Hypothalamus (tissue), 51 donors: Measurements from ENCODE around the gene PDZD11.
"Not testable (repeated sequence)": the region's sequence is repeated elsewhere in the genome, so short reads cannot be mapped to it uniquely, and the experiment has no call there.

Experiments used
- DNase-seq, 51 donors: peaks; one replicate each; lab custom pipeline; 2025; lab: John Stamatoyannopoulos, UW

Gene PDZD11

DNA sequence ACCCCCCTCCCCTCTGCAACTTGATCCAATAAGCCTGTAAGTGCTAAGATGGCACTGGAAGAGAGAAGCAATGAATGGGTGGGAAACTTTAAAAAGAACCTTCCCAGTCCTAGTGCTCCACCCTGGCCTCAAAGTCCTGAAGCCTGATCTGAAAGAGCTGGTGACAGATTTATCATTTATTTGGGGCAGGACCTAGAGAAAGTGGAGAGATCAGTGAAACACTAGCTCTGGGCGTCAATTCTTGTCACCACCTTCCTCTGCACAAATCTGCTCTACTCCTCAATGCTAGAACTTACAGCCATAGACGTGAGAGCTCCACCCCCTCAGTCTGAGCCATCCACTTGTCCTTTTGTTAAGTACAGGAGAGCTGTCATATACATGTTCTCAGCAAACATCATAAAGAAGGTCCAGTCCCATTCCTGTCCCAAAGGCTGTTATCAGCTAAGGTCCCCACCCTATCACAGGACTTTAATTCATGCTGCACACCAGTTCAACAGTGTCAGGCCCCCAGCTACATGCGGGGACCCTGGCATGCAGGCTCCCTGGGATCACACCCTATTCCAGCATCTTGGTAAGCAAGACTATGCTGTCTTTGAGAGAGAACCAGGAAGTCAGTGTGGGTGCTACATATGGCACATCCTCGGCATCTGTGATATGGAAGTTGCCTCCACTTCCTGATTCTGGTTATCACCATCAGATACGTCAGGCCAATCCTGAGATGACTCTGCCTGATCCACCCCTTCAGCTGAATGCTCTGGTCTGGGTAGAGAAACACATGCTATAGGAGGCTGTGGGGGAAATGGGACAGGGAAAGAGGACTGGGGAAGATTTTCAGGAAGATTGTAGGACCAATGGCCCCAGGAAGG, 32.1 kb downstream of the PDZD11 start:
- no peak for DNase-seq

DNA sequence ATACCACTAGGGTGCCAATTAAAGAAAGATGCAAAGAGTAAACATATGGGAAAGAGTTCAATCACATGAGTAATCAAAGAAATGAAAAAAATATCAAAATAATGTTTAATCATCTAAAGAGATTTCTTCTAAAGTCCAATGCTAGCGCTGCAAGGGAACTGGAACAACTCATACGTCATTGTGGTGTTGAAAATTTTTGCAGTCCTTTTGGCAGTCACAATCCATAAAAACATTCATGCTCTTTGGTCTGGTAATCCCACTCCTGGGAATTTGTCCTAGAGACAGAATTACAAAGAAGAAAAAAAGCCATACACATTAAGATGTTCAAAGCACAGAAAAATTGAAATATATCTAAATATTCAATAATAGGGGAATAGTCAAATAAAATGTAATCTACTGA, 34.3 kb downstream of the PDZD11 start:
- no peak for DNase-seq

DNA sequence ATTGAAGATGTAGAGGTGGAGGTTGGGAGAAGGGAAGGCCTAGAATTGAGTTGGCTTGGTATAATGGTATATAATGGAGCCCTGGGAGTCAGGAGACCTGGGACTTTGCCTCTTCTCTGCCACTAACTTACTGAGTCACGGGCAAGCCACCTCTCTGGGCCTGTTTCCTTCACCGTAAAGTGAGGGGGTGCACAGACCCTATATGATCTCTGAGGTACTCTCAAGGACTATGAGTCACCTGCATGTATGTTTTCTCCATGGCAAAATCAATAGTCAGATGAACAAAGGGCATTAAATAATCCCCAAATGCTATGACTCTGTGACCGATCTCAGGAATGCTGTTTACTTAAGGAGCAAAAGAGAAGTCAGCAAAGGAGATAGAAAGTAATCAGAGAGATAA, 34.8 kb downstream of the PDZD11 start:
- no peak for DNase-seq

DNA sequence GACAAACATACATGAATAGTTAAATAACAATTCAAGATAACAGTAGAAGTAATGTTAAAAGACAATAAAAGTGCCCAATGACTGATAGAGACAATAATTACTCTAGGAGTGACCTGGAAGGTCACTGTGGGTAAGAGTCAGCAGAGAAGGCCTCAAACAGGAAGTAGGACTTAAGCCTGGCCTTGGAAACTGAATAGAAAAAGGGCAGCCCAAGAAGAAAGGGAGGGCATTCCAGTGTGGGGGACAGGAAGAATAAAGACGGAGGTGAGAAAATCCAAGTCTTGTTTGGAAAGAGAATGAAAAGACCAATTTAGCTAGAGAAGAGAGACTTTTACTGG, 35.7 kb downstream of the PDZD11 start:
- DNase-seq = no peak

DNA sequence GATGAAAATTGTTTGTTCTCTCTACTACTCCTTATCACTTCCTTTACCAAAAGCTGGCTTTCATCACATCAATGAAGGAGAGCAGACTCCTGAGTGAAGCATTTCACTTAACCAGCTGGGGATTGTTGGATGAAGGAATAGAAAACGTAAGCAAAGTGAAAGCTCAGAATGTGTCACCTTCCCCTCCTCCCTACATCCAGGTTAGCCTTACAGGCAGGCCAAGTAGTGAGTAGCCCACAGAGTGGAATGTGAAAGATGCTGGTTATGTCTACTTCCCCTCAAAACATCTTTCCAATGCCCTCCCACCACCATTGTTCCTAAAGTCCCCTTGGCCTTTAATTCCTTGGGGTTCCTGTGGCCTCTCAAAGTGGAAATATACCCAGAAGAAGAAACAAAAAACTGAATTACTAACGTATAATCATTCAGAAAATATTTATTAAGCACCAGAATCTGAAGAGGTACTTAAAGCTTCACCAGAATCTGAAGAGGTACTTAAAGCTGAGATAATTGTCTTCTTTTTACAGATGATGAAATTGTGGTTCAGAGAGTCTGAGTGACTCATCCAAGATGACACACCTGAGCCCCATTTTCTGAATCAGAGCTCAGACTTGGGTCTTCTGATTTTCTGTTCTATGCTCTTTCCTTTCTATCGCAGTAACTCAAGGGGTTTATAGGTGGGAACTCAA, 36.2 kb downstream of the PDZD11 start:
- no peak for DNase-seq

DNA sequence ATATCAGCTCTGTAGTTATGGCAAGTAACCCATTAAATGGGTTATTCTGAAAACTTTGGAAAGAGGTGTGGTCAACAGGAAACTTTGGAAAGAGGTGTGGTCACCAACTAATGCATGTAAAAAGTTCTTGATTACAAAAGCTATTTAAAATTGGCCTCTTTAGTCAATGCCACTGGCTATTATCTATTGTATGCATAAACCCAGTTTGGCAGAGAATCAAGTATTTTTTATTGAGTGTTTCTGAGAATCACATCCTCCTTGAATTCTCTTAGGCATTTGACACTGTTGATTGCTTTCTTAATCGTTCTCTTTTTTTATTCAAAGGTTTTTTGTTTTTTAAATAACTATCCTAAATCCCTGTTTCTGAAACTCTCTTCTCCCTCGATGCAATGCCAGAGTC, 37.2 kb downstream of the PDZD11 start:
- no peak for DNase-seq

GRCh38 chrX:70247252-70247651, 42.5 kb downstream of the PDZD11 start:
- DNase-seq = no peak

DNA sequence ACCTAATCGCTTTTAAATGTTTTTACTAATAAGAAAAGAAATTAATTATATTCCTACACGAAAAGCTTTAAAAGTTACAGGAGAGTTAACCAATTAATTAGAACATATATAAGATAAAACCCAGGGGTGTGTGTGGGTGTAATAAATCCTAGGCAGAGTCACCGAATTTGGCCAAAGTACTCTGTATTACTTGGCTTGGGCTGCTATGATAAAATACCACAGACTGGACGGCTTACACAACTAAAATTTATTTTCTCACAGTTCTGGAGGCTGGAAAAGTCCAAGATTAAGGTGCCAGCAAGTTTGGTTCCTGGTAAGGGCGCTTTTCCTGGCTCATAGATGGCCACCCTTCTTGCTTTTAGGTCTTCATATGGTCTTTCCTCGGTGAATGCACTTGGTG, 44.8 kb downstream of the PDZD11 start:
- DNase-seq = no peak

DNA sequence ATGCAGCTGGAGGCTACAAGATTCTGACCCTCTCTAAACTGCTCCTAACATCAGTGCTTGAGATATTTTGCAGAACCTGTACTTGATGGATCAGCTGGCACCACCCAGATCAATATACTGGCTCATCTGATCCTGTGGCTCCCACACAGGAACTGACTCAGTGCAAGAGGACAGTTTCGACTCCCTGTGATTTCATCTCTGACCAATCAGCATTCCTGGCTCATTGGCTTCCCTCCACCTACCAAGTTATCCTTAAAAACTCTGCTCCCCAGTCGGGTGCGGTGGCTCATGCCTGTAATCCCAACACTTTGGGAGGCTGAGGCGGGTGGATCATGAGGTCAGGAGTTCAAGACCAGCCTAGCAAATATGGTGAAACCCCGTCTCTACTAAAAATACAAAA, 46.1 kb downstream of the PDZD11 start:
- not testable (repeated sequence) for DNase-seq

- DNase-seq = no peak
Measured at GRCh38 chrX:70241501-70241900, 48.2 kb downstream of the PDZD11 start.

DNA sequence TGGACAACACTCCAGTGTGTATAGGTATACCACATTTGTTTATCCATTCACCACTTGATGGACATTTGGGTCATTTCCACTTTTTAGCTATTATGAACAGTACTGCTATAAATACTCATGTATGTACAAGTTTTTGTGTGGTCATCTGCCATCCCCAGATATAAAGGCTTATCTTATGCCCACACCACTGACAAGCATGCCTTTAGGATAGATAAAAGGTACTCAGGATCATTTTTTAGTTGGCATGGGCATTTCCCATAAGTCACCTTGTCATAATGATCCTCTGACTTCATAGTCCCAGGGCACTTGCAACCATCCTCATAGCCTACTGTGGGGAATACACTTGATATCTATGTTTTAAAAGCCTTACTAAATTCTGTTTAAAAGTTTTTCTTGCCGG, 49.0 kb downstream of the PDZD11 start:
- DNase-seq = no peak
